Liver (tissue), 9 donors: ENCODE results near the gene SLC66A1. TPM values are rescaled to one million over a fixed set of nuclear protein-coding genes. Genes with fewer than 3 reads are reported as not detected.

ENCODE experiments used
- DNase-seq: peaks from one replicate; pipeline ENCODE4 v3.0.0-alpha.2; 2017; ENCODE audit warnings: low spot score
- H3K27ac ChIP-seq, 2 donors: one replicate each; pipeline ENCODE4 v1.7.0; 2013; ENCODE audit warnings: inconsistent platforms in 2 of 2, low read length in 2 of 2, control low read depth in 1 of 2, low read depth in 1 of 2, mild to moderate bottlenecking in 1 of 2
- H3K27me3 ChIP-seq, 4 donors: one replicate each; pipeline versions ENCODE4 v1.6.1 to v1.7.0; 2013; ENCODE audit warnings: low read length in 3 of 4, inconsistent platforms in 1 of 4, mild to moderate bottlenecking in 1 of 4, moderate library complexity in 1 of 4; ENCODE audit not compliant: control insufficient read depth in 4 of 4, insufficient read depth in 4 of 4
- H3K36me3 ChIP-seq, 4 donors: one replicate each; pipeline versions ENCODE4 v1.6.1 to v1.7.0; 2013; ENCODE audit warnings: low read length in 3 of 4, mild to moderate bottlenecking in 3 of 4, low read depth in 1 of 4, moderate library complexity in 1 of 4; ENCODE audit not compliant: control insufficient read depth in 4 of 4, insufficient read depth in 3 of 4
- H3K4me1 ChIP-seq, 4 donors: one replicate each; pipeline versions ENCODE4 v1.6.1 to v1.7.0; 2013; ENCODE audit warnings: low read length in 3 of 4, mild to moderate bottlenecking in 3 of 4, moderate library complexity in 1 of 4; ENCODE audit not compliant: control insufficient read depth in 4 of 4, insufficient read depth in 4 of 4
- H3K4me3 ChIP-seq, 3 donors: one replicate each; pipeline versions ENCODE4 v1.6.1 to v1.7.0; 2013; ENCODE audit warnings: low read length in 3 of 3, control low read depth in 1 of 3, low read depth in 1 of 3, mild to moderate bottlenecking in 1 of 3
- H3K9ac ChIP-seq, 2 donors: one replicate each; pipeline ENCODE4 v1.7.0; 2013; ENCODE audit warnings: low read length in 2 of 2, mild to moderate bottlenecking in 2 of 2, moderate library complexity in 2 of 2, control low read depth in 1 of 2, low read depth in 1 of 2
- H3K9me3 ChIP-seq, 4 donors: one replicate each; pipeline versions ENCODE4 v1.6.1 to v1.7.0; 2013; ENCODE audit warnings: low read length in 3 of 4; ENCODE audit not compliant: control insufficient read depth in 4 of 4
- FOXA1 ChIP-seq: IDR thresholded peaks from 2 replicates; pipeline ENCODE4 v1.6.1; 2016; ENCODE audit warnings: antibody characterized with exemption
- FOXA2 ChIP-seq: IDR thresholded peaks from 2 replicates; pipeline ENCODE4 v1.6.1; 2016; ENCODE audit warnings: antibody characterized with exemption
- GABPA ChIP-seq, 2 donors: IDR thresholded peaks in 1 of 2; conservative IDR thresholded peaks in 1 of 2; 2 replicates each; pipeline ENCODE4 v1.6.1; 2016; ENCODE audit warnings: antibody characterized with exemption in 2 of 2, mild to moderate bottlenecking in 1 of 2, moderate library complexity in 1 of 2
- HNF4A ChIP-seq, 2 donors: conservative IDR thresholded peaks; 2 replicates each; pipeline ENCODE4 v1.6.1; 2016; ENCODE audit warnings: antibody characterized with exemption in 2 of 2, mild to moderate bottlenecking in 2 of 2
- HNF4G ChIP-seq: IDR thresholded peaks from 2 replicates; pipeline ENCODE4 v1.6.1; 2016; ENCODE audit warnings: antibody characterized with exemption
- JUND ChIP-seq, 2 donors: IDR thresholded peaks; 2 replicates each; pipeline ENCODE4 v1.6.1; 2016; ENCODE audit warnings: antibody characterized with exemption in 2 of 2
- NR2F2 ChIP-seq: IDR thresholded peaks from 2 replicates; pipeline ENCODE4 v1.6.1; 2016; ENCODE audit warnings: antibody characterized with exemption
- RAD21 ChIP-seq, 2 donors: IDR thresholded peaks; 2 replicates each; pipeline ENCODE4 v1.6.1; 2016; ENCODE audit warnings: antibody characterized with exemption in 2 of 2, mild to moderate bottlenecking in 2 of 2
- RXRA ChIP-seq, 2 donors: IDR thresholded peaks; 2 replicates each; pipeline ENCODE4 v1.6.1; 2017 to 2018; ENCODE audit warnings: antibody characterized with exemption in 2 of 2, mild to moderate bottlenecking in 1 of 2
- SP1 ChIP-seq: IDR thresholded peaks from 2 replicates; pipeline ENCODE4 v1.6.1; 2018; ENCODE audit warnings: antibody characterized with exemption, mild to moderate bottlenecking
- TAF1 ChIP-seq: conservative IDR thresholded peaks from 2 replicates; pipeline ENCODE4 v1.6.1; 2016; ENCODE audit warnings: antibody characterized with exemption, mild to moderate bottlenecking
- YY1 ChIP-seq: IDR thresholded peaks from 2 replicates; pipeline ENCODE4 v1.6.1; 2016; ENCODE audit warnings: antibody characterized with exemption, mild to moderate bottlenecking
- WGBS: extraction: QIAGEN DNeasy Blood & Tissue Kit; methylation state at CpG from one replicate; pipeline ENCODE4 v1.1.7; 2013; 5-methylcytosine and 5-hydroxymethylcytosine counted together
- polyA plus RNA-seq, 2 donors: library from polyadenylated mRNA; stranded (reverse) in 1 of 2; unstranded in 1 of 2; fragments of 200-250 nt in 1 of 2; fragments of >200 nt in 1 of 2; fragmentation: Nextera tagmentation in 1 of 2; extraction: Ambion mirVana in 1 of 2; gene quantifications; one replicate each; pipeline versions ENCODE4 v1.2.1 to v1.2.3, GENCODE V29; 2013 to 2015
- total RNA-seq, 2 donors: library from RNA; depleted of rRNA; stranded (reverse); fragments of >200 nt; gene quantifications; one replicate each; pipeline ENCODE4 v1.2.3, GENCODE V29; 2014
- TF ChIP-seq, protein P1 (sequence below): IDR thresholded peaks from 2 replicates; pipeline ENCODE4 v1.6.1; 2016; ENCODE audit warnings: antibody characterized with exemption
- TF ChIP-seq, protein P2 (sequence below): IDR thresholded peaks from 2 replicates; pipeline ENCODE4 v1.6.1; 2016; ENCODE audit warnings: antibody characterized with exemption, mild to moderate bottlenecking
- TF ChIP-seq, protein P3 (sequence below): IDR thresholded peaks from 2 replicates; pipeline ENCODE4 v1.6.1; 2016; ENCODE audit warnings: antibody characterized with exemption
- TF ChIP-seq, protein P4 (sequence below): IDR thresholded peaks from 2 replicates; pipeline ENCODE4 v1.6.1; 2016; ENCODE audit warnings: antibody characterized with exemption
- donor health status: healthy.
- donor health status: healthy.
- donor health status: healthy.
- donor health status: healthy.
- donor health status: healthy.

Gene SLC66A1
- total and polyA plus RNA-seq, 4 donors: 6.8 to 16.0 (median 14.0) TPM

DNA sequence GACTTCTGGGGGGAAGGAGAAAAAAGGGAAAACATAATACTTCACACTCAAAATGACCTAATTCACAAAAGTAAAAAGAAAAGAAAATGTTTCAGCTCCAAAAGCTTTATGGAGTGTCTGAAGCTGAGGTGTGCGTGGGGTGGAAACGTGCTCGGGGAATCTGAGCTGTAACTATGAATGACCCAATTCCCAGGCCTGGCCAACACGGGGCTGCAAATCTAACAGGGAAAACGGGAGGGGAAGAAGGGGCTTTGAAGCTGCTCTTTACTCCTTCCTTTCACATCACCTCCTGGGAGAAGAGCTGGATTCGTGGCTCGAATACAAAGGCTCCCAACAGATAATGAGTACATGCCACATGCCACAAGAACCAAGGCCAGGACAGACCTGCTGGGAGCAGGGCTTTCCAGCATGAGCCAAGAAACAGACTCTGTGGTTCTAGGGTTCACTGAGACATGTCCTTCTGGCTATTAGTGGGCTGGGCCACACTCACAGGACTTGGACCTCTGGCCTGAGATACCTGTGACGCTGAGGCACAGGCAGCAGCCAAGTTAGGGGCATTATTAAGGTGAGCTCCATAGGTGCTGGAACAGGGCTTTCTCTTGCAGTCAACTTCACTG is 51.5 kb downstream of the SLC66A1 start:
- H3K9me3 ChIP-seq: no peaks in the 10 kb centered on the region
- 73% methylated on average over 8 of the region's 8 CpGs for WGBS
- H3K9ac ChIP-seq: no peak overlapping the region
- peaks cover 0 to 16% (median 13%) of the 10 kb centered on the region in 4 donors for H3K4me1 ChIP-seq
- no peak overlapping the region for H3K4me3 ChIP-seq
- no peaks in the 10 kb centered on the region for H3K27me3 ChIP-seq
- DNase-seq: no peak
- no peaks in the 10 kb centered on the region for H3K36me3 ChIP-seq
- no peak overlapping the region for H3K27ac ChIP-seq
- TF ChIP-seq TAF1 (no peak), HNF4A (conservative IDR thresholded peaks at IDR 0.05) (peak in 1 of 2 donors; percentile 34)

DNA sequence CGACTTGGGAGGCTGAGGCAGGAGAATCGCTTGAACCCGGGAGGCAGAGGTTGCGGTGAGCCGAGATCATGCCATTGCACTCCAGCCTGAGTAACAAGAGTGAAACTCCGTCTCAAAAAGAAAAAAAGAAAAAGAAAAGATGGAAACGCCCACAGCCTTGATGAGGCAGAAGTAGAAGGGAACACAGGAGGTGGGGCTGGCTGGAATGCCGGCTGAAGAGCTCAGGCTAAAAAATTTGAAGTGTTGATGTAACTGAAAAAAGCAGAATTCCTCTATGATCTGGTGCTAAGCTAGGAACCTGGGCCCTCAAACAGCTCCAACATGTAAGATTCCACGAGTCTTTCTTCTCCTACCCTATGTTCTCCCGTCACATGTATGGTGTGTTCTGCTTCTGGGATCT is 53.6 kb downstream of the SLC66A1 start:
- no peak overlapping the region for H3K27ac ChIP-seq
- WGBS: 93% methylated on average over 10 of the region's 10 CpGs
- peaks cover 0 to 4% (median 0%) of the 10 kb centered on the region in 4 donors for H3K36me3 ChIP-seq

DNA sequence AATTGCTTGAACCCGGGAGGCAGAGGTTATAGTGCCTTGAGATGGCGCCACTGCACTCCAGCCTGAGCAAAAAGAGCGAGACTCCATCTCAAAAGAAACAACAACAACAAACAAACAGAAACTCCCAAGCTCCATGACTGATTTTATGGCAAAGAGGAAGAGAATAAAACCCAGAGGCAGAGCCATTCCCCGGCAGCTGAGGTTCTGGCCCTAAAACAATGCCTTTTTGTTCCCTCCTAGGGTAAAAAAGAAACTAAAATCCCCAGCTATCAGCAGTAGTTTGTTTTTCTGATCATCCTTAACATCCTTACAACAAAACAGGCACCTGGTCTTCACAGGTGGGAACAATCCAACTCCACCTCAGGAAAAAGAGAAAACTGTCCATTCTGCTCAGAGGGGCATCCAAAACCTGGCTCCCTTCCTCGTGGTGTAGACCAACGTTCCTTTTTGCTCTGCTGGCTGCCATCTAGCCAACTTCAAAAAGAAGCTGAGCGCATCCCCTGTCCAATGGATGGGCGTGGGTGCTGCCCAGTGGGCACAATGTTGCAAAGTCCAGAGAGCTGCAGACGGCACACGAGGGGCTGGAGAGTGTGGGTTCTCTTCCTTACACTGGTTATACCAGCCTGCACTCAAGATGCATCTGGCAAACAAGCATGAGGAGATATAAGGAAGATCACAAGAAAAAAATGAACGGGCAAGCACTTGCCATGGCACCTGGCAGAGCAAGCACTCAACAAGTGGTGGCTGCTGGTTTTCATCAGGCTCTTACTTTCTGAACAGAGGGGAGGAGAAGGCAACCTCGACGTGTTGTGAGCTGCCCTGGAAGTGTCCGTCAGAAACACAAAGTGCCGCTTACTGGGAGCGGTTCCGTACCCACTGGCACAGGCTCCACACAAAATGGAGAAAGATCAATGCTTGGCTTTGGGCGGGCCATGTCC is 54.7 kb downstream of the SLC66A1 start:
- H3K9ac ChIP-seq: no peak overlapping the region
- H3K9me3 ChIP-seq: no peaks in the 10 kb centered on the region
- WGBS: 85% methylated on average over 18 of the region's 18 CpGs
- H3K36me3 ChIP-seq: peaks cover 0 to 4% (median 0%) of the 10 kb centered on the region in 4 donors
- H3K4me3 ChIP-seq: no peak overlapping the region
- H3K27me3 ChIP-seq: no peaks in the 10 kb centered on the region
- no peak overlapping the region for H3K27ac ChIP-seq
- TF ChIP-seq FOXA2: no peak
- TF ChIP-seq GABPA (IDR thresholded peaks at IDR 0.05 in 1 of 2, conservative IDR thresholded peaks at IDR 0.05 in 1 of 2): no peak
- TF ChIP-seq, protein P1, sequence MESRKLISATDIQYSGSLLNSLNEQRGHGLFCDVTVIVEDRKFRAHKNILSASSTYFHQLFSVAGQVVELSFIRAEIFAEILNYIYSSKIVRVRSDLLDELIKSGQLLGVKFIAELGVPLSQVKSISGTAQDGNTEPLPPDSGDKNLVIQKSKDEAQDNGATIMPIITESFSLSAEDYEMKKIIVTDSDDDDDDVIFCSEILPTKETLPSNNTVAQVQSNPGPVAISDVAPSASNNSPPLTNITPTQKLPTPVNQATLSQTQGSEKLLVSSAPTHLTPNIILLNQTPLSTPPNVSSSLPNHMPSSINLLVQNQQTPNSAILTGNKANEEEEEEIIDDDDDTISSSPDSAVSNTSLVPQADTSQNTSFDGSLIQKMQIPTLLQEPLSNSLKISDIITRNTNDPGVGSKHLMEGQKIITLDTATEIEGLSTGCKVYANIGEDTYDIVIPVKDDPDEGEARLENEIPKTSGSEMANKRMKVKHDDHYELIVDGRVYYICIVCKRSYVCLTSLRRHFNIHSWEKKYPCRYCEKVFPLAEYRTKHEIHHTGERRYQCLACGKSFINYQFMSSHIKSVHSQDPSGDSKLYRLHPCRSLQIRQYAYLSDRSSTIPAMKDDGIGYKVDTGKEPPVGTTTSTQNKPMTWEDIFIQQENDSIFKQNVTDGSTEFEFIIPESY: no peak
- TF ChIP-seq, protein P2, sequence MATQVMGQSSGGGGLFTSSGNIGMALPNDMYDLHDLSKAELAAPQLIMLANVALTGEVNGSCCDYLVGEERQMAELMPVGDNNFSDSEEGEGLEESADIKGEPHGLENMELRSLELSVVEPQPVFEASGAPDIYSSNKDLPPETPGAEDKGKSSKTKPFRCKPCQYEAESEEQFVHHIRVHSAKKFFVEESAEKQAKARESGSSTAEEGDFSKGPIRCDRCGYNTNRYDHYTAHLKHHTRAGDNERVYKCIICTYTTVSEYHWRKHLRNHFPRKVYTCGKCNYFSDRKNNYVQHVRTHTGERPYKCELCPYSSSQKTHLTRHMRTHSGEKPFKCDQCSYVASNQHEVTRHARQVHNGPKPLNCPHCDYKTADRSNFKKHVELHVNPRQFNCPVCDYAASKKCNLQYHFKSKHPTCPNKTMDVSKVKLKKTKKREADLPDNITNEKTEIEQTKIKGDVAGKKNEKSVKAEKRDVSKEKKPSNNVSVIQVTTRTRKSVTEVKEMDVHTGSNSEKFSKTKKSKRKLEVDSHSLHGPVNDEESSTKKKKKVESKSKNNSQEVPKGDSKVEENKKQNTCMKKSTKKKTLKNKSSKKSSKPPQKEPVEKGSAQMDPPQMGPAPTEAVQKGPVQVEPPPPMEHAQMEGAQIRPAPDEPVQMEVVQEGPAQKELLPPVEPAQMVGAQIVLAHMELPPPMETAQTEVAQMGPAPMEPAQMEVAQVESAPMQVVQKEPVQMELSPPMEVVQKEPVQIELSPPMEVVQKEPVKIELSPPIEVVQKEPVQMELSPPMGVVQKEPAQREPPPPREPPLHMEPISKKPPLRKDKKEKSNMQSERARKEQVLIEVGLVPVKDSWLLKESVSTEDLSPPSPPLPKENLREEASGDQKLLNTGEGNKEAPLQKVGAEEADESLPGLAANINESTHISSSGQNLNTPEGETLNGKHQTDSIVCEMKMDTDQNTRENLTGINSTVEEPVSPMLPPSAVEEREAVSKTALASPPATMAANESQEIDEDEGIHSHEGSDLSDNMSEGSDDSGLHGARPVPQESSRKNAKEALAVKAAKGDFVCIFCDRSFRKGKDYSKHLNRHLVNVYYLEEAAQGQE: no peak
- no peak for DNase-seq
- peaks cover 0 to 18% (median 13%) of the 10 kb centered on the region in 4 donors for H3K4me1 ChIP-seq

More for the DNA sequence above, 53.6 kb downstream of the SLC66A1 start:
- peaks cover 0 to 18% (median 13%) of the 10 kb centered on the region in 4 donors for H3K4me1 ChIP-seq
- no peaks in the 10 kb centered on the region for H3K27me3 ChIP-seq
- no peak for DNase-seq
- H3K9ac ChIP-seq: no peak overlapping the region
- H3K9me3 ChIP-seq: no peaks in the 10 kb centered on the region
- H3K4me3 ChIP-seq: no peak overlapping the region
- TF ChIP-seq TAF1 (no peak), NR2F2 (no peak), RAD21 (IDR thresholded peaks at IDR 0.05) (no peak), SP1 (no peak), JUND (IDR thresholded peaks at IDR 0.05) (no peak), FOXA1 (no peak), HNF4A (conservative IDR thresholded peaks at IDR 0.05) (no peak), FOXA2 (no peak), GABPA (IDR thresholded peaks at IDR 0.05 in 1 of 2, conservative IDR thresholded peaks at IDR 0.05 in 1 of 2) (no peak), RXRA (IDR thresholded peaks at IDR 0.05) (no peak), YY1 (no peak), HNF4G (no peak)
- TF ChIP-seq, protein P3, sequence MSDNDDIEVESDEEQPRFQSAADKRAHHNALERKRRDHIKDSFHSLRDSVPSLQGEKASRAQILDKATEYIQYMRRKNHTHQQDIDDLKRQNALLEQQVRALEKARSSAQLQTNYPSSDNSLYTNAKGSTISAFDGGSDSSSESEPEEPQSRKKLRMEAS: no peak
- TF ChIP-seq, protein P1: no peak
- TF ChIP-seq, protein P4, sequence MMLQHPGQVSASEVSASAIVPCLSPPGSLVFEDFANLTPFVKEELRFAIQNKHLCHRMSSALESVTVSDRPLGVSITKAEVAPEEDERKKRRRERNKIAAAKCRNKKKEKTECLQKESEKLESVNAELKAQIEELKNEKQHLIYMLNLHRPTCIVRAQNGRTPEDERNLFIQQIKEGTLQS: no peak
